ENCODE measurements around the gene ADAM12. TPM values are rescaled to one million over a fixed set of nuclear protein-coding genes. Genes with fewer than 3 reads are reported as not detected.

ADAM12 gene
- total and polyA plus RNA-seq, 7 donors = 0.01 to 3.3 (median 0.24) TPM; not detected in 2

DNA sequence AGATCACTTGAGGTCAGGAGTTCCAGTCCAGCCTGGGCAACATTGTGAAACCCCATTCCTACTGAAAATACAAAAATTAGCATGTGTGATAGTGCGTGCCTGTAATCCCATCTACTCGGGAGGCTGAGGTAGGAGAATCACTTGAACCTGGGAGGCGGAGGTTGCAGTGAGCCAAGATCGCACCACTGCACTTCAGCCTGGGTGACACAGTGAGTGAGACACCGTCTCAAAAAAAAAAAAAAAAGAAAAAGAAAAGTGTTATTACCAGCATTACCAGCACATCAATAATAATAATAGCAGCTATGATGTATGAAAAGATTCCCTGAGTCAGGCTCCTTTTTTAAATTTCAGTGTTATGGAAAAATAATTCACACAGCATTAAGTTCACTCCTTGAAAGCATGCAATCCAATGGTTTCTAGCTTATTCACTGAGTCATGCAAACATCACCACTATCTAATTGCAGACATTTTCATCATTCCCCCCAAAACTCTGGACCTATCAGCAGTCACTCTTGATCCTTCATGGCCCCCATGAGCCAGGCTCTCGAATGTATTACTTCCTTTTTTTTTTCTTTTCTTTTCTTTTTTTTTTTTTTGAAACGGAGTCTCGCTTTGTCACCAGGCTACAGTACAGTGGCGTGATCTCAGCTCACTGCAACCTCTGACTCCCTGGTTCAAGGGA lies 263.5 kb downstream of the ADAM12 start:
- intact Hi-C loops (cut with DNase I) = no loop called here
- H3K4me3 ChIP-seq = no peak overlapping the region
- no peaks in the 10 kb centered on the region for H3K9me3 ChIP-seq
- ATAC-seq (no peak), DNase-seq (no peak)
- no peak for TF ChIP-seq CTCF (IDR thresholded peaks at IDR 0.05)
- H3K27me3 ChIP-seq (ENCODE audit: insufficient read depth in 3 of 3, low read length in 2 of 3) = no peaks in the 10 kb centered on the region
- WGBS, 3 donors = 76 to 91% (median 76%) methylated on average over 9 of the region's 9 CpGs
- no peaks in the 10 kb centered on the region for H3K4me1 ChIP-seq
- H3K27ac ChIP-seq = no peak overlapping the region
- H3K36me3 ChIP-seq (ENCODE audit: insufficient read depth in 1 of 2, low read depth in 1 of 2) = no peaks in the 10 kb centered on the region

- H3K9me3 ChIP-seq = no peaks in the 10 kb centered on the region
- WGBS, 3 donors = 34 to 62% (median 38%) methylated on average over 7 of the region's 7 CpGs
- H3K36me3 ChIP-seq (ENCODE audit: insufficient read depth in 1 of 2, low read depth in 1 of 2) = no peaks in the 10 kb centered on the region
- no peak overlapping the region for H3K4me3 ChIP-seq
- DNase-seq (no peak), ATAC-seq (no peak)
- intact Hi-C loops (cut with DNase I) = no loop called here
- no peaks in the 10 kb centered on the region for H3K27me3 ChIP-seq (ENCODE audit: insufficient read depth in 3 of 3, low read length in 2 of 3)
- H3K27ac ChIP-seq = no peak overlapping the region
- H3K4me1 ChIP-seq = no peaks in the 10 kb centered on the region
- no peak for TF ChIP-seq CTCF (IDR thresholded peaks at IDR 0.05)
Observed at GRCh38 chr10:126124046-126124445, 264.2 kb downstream of the ADAM12 start.

DNA sequence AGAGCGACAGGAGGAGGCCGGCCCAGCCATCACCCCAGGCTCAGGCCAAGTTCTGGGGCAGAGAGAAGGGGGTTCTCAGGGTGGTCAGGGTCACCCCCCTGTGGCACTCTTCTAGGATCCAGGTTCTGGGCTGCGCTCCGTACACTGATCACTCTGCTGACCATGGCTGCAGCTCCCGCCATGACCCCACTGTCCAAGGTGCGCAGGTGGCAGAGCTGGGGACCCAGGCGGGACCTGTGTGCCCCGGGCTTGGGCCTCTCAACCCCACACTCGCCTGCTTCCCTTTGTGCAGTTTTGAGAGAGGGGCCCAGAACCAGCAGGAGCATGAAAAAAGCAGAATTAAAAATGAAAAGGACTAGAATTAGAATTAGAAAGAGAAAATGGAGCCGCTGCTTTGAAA lies 264.8 kb downstream of the ADAM12 start:
- Histone ChIP-seq H3K4me1 (no peaks in the 10 kb centered on the region), H3K27me3 (ENCODE audit: insufficient read depth in 3 of 3, low read length in 2 of 3) (no peaks in the 10 kb centered on the region), H3K4me3 (no peak overlapping the region), H3K36me3 (ENCODE audit: insufficient read depth in 1 of 2, low read depth in 1 of 2) (no peaks in the 10 kb centered on the region), H3K27ac (no peak overlapping the region), H3K9me3 (no peaks in the 10 kb centered on the region)
- 92 to 94% (median 92%) methylated on average over 10 of the region's 10 CpGs for WGBS, 3 donors
- no peak for DNase-seq
- intact Hi-C loops (cut with DNase I) = no loop called here
- ATAC-seq = no peak
- no peak for TF ChIP-seq CTCF (IDR thresholded peaks at IDR 0.05)

DNA sequence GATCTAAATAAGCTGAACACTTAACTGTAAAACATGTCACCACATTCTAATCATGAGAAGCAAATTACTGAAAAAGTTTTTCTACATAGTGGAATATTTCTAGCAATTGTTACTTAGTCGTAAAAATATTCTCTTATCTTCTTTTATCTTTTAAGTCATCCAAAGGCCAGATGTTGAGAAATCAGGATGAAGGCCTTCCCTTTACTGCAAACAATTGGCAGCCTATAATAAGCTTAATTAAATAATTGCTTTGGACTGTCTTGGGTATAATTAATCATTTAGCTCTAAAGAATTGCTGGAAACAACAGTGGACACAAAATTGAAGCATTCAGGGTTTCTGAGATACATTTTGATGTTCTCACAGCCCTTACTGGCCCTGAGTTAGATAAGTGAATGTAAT lies 265.4 kb downstream of the ADAM12 start:
- H3K27ac ChIP-seq = no peak overlapping the region
- no peaks in the 10 kb centered on the region for H3K4me1 ChIP-seq
- no peak for TF ChIP-seq CTCF (IDR thresholded peaks at IDR 0.05)
- H3K27me3 ChIP-seq (ENCODE audit: insufficient read depth in 3 of 3, low read length in 2 of 3) = no peaks in the 10 kb centered on the region
- intact Hi-C loops (cut with DNase I) = no loop called here
- H3K4me3 ChIP-seq = no peak overlapping the region
- no peaks in the 10 kb centered on the region for H3K36me3 ChIP-seq (ENCODE audit: insufficient read depth in 1 of 2, low read depth in 1 of 2)
- ATAC-seq (no peak), DNase-seq (no peak)
- no peaks in the 10 kb centered on the region for H3K9me3 ChIP-seq
- WGBS, 3 donors = 60 to 76% (median 76%) methylated on average over 1 of the region's 1 CpG

DNA sequence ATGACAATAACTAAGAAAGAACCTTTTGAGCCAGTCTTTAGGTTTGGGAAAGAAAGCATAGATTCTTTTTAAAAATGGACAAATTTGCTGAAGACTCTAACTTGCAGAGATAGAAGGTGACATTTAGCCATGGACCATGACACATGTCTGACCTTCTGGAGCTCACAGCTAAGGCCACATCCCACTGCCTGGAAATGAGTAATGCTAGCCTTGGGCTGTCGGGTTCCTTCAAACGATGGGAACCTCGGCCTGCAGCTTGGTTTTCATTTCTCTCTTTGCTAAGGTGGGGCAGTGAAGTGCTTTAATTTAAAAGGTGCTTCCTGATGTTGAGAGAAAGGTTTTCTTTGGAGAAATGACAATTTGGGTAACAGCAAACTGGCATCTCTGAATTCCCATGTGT lies 268.7 kb downstream of the ADAM12 start:
- no peak for TF ChIP-seq CTCF (IDR thresholded peaks at IDR 0.05)
- no peaks in the 10 kb centered on the region for H3K36me3 ChIP-seq (ENCODE audit: insufficient read depth in 1 of 2, low read depth in 1 of 2)
- intact Hi-C loops (cut with DNase I) = no loop called here
- DNase-seq (no peak), ATAC-seq (no peak)
- H3K9me3 ChIP-seq = no peaks in the 10 kb centered on the region
- H3K4me3 ChIP-seq = no peak overlapping the region
- no peaks in the 10 kb centered on the region for H3K27me3 ChIP-seq (ENCODE audit: insufficient read depth in 3 of 3, low read length in 2 of 3)
- WGBS, 3 donors = 84 to 89% (median 88%) methylated on average over 3 of the region's 3 CpGs
- no peak overlapping the region for H3K27ac ChIP-seq
- H3K4me1 ChIP-seq = no peaks in the 10 kb centered on the region
